ENCODE data around the gene ZNF805.

ZNF805 gene

DNA sequence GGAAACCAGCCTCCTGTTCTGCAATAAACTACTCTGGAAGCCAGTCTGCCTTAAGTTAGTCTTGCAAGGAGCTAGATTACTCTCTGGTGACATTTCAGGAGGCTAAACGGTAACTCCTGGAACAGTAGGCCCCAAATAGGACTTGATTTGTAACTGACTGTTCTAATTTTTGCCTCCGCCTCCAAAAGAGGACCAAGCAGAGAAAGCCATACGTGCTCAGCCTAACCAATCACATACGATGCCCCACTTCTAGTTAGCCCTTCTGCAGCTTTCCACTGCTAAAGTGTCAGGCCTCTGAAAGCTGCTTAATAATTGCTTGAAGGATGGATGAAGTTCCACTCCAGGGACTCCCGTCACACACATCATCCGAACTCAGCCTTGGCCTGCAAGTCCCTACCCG, 744 bp downstream of the ZNF805 start:
- Histone ChIP-seq H3K27me3 (replicated peaks; ENCODE audit: control insufficient read depth, insufficient read depth, low read length) (no peaks in the 10 kb centered on the region), H3K36me3 (ENCODE audit: control insufficient read depth, insufficient read depth, low read length) (peaks cover 10% of the 10 kb centered on the region), H3K4me3 (replicated peaks; ENCODE audit: low read depth, low read length) (peak overlapping the region; percentile 88)
- TF ChIP-seq, protein P1, sequence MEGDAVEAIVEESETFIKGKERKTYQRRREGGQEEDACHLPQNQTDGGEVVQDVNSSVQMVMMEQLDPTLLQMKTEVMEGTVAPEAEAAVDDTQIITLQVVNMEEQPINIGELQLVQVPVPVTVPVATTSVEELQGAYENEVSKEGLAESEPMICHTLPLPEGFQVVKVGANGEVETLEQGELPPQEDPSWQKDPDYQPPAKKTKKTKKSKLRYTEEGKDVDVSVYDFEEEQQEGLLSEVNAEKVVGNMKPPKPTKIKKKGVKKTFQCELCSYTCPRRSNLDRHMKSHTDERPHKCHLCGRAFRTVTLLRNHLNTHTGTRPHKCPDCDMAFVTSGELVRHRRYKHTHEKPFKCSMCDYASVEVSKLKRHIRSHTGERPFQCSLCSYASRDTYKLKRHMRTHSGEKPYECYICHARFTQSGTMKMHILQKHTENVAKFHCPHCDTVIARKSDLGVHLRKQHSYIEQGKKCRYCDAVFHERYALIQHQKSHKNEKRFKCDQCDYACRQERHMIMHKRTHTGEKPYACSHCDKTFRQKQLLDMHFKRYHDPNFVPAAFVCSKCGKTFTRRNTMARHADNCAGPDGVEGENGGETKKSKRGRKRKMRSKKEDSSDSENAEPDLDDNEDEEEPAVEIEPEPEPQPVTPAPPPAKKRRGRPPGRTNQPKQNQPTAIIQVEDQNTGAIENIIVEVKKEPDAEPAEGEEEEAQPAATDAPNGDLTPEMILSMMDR (IDR thresholded peaks at IDR 0.05; ENCODE audit: insufficient read depth, low read length, poor library complexity, severe bottlenecking), result no peak
- DNase-seq (ENCODE audit: extremely low read depth, insufficient read length), result no peak

DNA sequence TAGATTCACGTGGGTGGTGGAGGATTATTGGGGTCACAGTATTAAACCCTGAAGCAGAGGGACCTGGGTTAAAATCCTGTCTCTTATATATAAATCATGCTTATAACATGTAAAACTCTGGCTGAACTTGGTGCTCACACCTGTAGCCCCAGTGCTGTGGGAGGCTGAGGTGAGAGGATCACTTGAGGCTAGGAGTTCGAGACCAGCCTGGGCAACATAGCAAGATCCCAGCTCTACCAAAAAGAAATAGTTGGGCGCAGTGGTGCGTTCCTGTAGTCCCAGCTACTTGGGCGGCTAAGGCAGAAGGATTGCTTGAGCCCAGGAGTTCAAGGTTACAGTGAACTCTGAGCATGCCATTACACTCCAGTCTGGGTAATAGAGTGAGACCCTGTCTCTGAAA, 2.4 kb downstream of the ZNF805 start:
- TF ChIP-seq, protein P1 (IDR thresholded peaks at IDR 0.05; ENCODE audit: insufficient read depth, low read length, poor library complexity, severe bottlenecking), result no peak
- no peak for DNase-seq (ENCODE audit: extremely low read depth, insufficient read length)
- Histone ChIP-seq H3K36me3 (ENCODE audit: control insufficient read depth, insufficient read depth, low read length) (peaks cover 15% of the 10 kb centered on the region), H3K4me3 (replicated peaks; ENCODE audit: low read depth, low read length) (no peak overlapping the region), H3K27me3 (replicated peaks; ENCODE audit: control insufficient read depth, insufficient read depth, low read length) (no peaks in the 10 kb centered on the region)

DNA sequence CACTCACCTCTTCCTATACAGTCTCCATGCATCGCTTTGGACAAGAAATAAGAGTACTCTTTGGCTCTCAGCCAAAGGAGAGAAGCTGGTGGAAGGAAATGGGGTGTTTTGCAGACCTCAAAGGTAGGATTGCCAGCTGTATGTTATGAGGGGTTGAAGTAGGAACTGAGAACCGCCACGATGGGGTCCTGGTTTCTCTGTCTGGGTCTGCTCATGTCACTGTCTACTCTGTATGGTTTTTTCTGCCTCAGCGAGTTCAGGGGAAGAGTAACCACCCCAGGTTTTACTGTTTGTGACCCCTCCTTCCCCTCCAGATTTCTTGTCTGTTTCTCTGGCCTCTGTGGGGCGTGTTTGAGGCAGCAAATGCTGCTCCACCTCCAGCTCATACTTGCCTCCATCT, 4.1 kb downstream of the ZNF805 start:
- Histone ChIP-seq H3K36me3 (ENCODE audit: control insufficient read depth, insufficient read depth, low read length) (peaks cover 22% of the 10 kb centered on the region), H3K4me3 (replicated peaks; ENCODE audit: low read depth, low read length) (no peak overlapping the region), H3K27me3 (replicated peaks; ENCODE audit: control insufficient read depth, insufficient read depth, low read length) (no peaks in the 10 kb centered on the region)
- TF ChIP-seq, protein P1 (IDR thresholded peaks at IDR 0.05; ENCODE audit: insufficient read depth, low read length, poor library complexity, severe bottlenecking), result no peak
- DNase-seq (ENCODE audit: extremely low read depth, insufficient read length), result no peak

DNA sequence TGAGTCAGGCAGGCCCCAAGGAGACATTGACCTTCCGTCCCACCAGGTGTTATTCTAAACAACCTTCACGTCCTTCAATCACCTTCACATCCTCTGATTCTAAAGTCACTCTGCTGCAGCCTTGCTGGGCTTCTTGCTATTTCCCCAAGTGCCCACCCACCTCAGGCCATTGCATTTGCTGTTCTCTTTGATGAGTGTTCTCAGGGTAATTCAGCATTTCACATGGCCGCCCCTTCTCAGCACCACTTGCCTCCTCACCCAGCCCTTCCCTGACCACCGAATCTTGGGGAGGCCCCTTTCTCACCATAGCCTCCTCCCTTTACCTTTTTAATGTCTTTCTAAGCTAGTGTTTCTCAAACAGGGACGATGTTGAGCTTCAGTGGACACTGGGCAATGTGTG, 4.6 kb downstream of the ZNF805 start:
- peaks cover 22% of the 10 kb centered on the region for H3K36me3 ChIP-seq (ENCODE audit: control insufficient read depth, insufficient read depth, low read length)
- no peak overlapping the region for H3K4me3 ChIP-seq (replicated peaks; ENCODE audit: low read depth, low read length)
- TF ChIP-seq, protein P1 (IDR thresholded peaks at IDR 0.05; ENCODE audit: insufficient read depth, low read length, poor library complexity, severe bottlenecking), result no peak
- DNase-seq (ENCODE audit: extremely low read depth, insufficient read length), result no peak
- H3K27me3 ChIP-seq (replicated peaks; ENCODE audit: control insufficient read depth, insufficient read depth, low read length), result no peaks in the 10 kb centered on the region

DNA sequence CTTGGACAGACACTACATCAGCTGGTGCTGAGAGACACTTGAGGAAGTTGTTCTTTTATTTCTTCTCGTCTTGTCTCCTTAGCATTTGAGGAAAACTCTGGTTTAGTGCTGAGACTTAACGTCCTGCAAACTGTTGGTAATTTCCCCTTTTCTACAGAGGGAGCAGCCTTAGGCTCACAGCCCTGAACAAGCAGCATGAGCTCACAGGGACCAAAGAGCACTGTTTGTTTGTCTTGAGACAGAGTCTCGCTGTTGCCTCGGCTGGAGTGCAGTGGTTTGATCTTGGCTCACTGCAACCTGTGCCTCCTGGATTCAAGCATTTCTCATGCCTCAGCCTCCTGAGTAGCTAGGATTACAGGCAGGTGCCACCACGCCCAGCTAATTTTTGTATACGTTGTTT, 5.5 kb downstream of the ZNF805 start:
- Histone ChIP-seq H3K36me3 (ENCODE audit: control insufficient read depth, insufficient read depth, low read length) (peaks cover 22% of the 10 kb centered on the region), H3K27me3 (replicated peaks; ENCODE audit: control insufficient read depth, insufficient read depth, low read length) (no peaks in the 10 kb centered on the region), H3K4me3 (replicated peaks; ENCODE audit: low read depth, low read length) (no peak overlapping the region)
- TF ChIP-seq, protein P1 (IDR thresholded peaks at IDR 0.05; ENCODE audit: insufficient read depth, low read length, poor library complexity, severe bottlenecking), result no peak
- no peak for DNase-seq (ENCODE audit: extremely low read depth, insufficient read length)

DNA sequence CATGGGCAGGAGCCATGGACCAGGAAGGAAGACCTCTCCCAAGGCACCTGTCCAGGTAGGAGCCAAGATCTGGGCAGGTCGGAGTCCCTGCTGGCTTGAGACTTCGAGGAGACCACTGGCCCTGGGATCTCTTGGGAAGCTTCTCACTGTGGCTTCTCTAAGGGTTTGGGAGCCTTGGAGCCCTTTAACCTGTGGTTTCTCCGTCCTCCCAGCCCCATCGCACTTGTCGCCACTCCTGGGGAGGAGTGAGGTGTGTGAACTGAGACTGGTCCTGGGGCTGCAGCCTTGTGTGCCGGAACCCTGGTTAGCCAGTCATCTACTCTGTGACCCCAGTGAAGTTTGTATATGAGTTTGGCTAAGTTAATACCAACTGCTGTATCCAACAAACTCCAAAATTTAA, 8.2 kb downstream of the ZNF805 start:
- Histone ChIP-seq H3K4me3 (replicated peaks; ENCODE audit: low read depth, low read length) (no peak overlapping the region), H3K27me3 (replicated peaks; ENCODE audit: control insufficient read depth, insufficient read depth, low read length) (no peaks in the 10 kb centered on the region), H3K36me3 (ENCODE audit: control insufficient read depth, insufficient read depth, low read length) (peaks cover 29% of the 10 kb centered on the region)
- no peak for DNase-seq (ENCODE audit: extremely low read depth, insufficient read length)
- TF ChIP-seq, protein P1 (IDR thresholded peaks at IDR 0.05; ENCODE audit: insufficient read depth, low read length, poor library complexity, severe bottlenecking), result no peak

All from GM06990 (cell line).